ENCODE results near the gene B3GNT8. TPM values are rescaled to one million over a fixed set of nuclear protein-coding genes. Genes with fewer than 3 reads are reported as not detected.
"Not testable (repeated sequence)": the region's sequence is repeated elsewhere in the genome, so short reads cannot be mapped to it uniquely, and the experiment has no call there.

The B3GNT8 gene, protein sequence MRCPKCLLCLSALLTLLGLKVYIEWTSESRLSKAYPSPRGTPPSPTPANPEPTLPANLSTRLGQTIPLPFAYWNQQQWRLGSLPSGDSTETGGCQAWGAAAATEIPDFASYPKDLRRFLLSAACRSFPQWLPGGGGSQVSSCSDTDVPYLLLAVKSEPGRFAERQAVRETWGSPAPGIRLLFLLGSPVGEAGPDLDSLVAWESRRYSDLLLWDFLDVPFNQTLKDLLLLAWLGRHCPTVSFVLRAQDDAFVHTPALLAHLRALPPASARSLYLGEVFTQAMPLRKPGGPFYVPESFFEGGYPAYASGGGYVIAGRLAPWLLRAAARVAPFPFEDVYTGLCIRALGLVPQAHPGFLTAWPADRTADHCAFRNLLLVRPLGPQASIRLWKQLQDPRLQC
- 1 to 10 TPM in 10 of 12 donors, under 1 TPM in 1, not detected in 1; 0.75 to 7.7 (median 2.1) TPM for polyA plus RNA-seq (ENCODE audit: insufficient read length in 12 of 12)
- long read RNA-seq, donor 1, partial matches to known transcripts, result 23 of 27 reads
- long read RNA-seq, donor 1, other reads (novel, unspliced or antisense), result 0 of 27 reads
- long read RNA-seq, donor 2, result 0 reads
- long read RNA-seq, donor 3, result 0 reads
- long read RNA-seq, donor 4, result 0 reads
- long read RNA-seq, donor 5, result 0 reads
- long read RNA-seq, donor 6, partial matches to known transcripts, result 10 of 10 reads
- long read RNA-seq, donor 6, other reads (novel, unspliced or antisense), result 0 of 10 reads
- long read RNA-seq, donor 7, result 0 reads
- long read RNA-seq, donor 8, result 0 reads
- long read RNA-seq, donor 9, result 0 reads
- long read RNA-seq, donor 10, result 0 reads
- long read RNA-seq, donor 11, result 0 reads

DNA sequence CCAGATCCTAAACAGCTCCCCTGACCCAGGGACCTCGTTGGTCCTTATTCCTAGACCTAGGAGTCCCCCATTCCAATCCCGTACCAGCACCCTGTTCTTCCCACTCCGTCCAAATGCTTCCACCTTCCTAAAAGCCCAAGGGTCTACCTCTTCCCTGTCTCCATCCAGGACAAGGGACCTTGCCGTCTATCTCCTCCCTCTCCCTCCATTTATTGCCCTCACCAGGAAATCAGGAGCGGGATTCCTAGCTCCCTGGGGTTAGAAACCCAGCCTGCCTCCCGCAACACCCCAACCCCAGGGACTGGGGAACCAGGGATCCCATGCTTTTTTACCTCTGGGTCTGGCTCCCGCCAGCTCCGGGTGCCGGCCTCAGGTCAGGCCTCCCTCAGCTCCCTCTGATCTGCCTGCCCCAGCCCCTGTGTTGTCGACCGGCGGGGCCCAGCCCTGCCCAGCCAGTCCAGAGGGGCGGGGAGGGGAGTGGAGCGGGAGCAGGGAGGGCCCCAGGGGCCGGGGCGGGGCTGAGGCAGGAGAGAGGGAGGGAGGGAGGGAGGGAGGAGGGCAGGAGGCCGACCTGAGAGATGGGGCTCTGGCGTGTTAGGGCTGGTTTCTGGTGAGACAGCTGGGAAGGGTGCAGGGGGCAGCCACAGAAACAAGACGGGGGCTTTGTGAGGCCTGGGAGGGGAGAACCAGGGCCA lies at the start of gene B3GNT8:
Gene B3GNT8 (minus strand): TSS at position 423 of the 695 bp plus-strand sequence. CDS start 596 bp downstream, outside the sequence.
- DNase-seq, result peak; percentile 63

DNA sequence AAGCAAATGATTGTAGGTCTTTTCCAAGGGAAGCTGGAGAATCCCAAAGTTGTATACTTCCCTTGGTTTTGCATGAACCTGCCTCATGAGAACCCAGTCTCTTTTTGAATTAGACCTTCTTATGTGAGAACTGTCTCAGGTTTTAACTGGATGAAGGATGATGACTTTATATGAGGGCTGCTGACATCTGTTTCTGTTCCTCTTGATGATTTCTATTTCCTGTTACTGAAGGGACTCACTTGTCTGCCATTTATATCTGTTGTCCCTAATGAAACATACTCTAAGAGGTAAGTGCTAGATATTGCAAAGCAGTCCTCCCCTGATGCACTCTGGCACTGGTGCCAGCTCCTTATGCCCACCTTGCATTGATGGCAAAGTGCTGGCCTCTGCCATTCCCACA lies 49.4 kb upstream of the B3GNT8 start:
- DNase-seq, result no peak

DNA sequence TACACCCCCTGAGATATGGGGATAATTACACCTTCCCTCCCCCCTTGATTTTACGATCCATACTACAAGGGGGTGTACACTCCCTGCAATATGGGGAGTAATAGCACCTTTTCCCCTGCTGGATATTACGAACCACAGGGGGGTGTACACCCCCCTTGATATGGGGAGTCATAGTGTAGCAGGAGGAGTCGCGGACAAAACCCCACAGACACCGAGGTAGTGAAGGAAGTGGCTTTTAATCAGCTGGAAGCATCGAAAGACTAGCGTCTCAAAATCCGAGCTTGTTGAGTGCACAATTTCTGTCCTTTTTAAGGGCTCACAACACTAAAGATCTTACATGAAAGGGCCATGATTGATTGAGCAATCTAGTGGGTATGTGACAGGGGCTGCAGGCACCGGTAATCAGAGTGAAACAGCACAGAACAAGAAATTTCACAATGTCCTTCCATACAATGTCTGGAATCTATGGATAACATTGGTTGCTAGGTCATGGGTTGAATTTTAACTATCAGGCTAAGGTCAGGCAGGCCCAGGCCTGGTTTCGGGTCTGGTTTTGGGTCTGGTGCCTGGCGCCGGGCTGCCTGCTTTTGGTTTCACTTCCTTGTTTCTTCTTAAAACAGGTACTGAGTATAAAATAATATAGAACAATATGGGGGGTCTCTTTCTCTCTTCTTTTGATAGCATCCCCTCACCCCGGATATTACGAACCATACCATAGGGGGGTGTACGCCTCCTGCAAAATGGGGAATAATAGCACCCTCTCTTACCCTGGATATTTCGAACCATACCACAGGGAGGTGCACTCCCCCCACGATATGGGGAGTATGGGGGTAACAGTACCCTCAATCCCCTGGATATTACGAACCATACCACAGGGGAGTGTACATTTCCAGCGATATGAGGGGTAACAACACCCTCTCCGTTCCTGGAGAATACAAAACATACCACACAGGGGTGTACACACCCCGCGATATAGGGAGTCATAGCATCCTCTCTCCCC lies 36.4 kb upstream of the B3GNT8 start:
- not testable (repeated sequence) for DNase-seq

DNA sequence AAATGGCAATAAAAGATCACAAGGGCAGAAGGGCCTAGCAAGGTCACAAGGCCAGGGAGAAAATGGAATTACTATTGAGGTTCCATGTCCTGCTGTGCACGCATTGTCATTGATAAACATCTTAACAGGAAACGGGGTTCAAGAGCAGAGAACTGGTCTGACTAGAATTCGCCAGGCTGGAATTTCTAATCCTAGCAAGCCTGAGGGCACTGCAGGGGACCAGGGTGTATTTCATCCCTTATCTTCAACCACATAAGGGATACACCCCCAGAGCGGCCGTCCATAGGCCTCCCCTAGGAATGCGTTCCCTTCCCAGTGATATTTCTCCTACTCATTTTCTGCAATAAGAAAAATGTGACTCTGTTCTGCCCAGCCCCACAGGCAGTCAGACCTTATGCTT lies 35.3 kb upstream of the B3GNT8 start:
- no peak for DNase-seq

DNA sequence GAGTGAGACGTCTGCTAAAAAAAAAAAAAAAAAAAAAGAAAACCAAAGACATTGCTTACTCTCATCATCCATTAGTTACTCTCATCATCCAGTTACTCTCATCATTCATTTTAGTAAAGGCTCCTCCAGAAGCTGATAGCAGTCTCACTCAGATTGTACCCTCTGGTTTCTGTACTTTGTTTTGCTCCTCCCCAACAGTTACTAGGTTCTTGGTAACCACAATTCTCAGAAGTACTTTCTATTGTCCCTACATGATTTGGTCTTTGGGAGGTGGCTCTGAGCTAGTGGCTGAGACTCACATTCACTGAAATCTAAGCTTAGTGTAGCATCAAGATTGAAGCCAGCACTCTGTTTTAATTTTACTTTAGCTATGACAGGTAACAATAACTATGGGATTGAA lies 30.1 kb upstream of the B3GNT8 start:
- DNase-seq, result no peak

DNA sequence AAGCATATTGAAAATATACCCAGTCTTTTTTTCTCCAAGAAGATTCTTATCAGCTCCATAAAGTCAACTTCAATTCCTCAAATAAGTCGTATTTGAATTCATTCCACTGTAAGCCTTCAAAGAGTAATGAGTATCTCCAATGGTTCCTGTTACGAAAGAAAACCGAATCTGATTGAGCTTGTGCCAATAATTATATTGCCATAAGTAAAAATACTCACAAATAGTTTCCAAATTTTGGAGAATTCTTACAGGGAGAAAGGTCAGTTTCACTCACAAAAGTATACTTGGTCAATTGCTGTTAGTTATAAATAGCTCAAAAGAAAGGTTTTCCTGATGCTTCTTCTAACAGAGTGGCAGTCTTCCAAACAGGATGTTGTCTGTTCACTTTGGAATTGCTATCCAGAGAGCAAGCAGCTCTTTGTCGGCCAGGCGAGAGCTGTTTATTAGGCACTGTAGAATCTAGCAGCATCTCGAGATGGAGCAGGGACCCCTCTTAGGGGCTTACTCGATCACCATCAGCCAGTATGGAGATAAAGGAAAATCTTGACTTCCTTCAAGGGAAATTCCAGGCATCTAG lies 29.3 kb upstream of the B3GNT8 start:
- DNase-seq, result peak; percentile 32

DNA sequence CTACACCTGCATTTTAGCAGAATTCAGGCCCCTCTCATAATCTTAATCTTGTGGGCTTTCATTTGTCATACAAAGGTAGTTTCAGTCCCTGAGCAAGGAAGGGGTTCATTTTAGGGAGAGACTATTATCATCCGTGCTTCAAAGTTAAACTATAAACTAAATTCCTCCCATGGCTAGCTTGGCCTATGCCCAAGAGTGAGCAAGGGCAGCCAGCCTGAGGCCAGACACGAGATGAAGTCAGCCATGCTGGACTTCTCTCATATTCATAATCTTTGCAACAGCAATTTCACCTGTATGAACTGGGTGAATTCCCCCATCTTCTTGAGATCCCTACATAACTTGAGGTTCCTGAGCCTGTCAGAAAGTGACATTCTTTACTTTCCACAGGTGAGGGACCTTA lies 28.8 kb upstream of the B3GNT8 start:
- no peak for DNase-seq

DNA sequence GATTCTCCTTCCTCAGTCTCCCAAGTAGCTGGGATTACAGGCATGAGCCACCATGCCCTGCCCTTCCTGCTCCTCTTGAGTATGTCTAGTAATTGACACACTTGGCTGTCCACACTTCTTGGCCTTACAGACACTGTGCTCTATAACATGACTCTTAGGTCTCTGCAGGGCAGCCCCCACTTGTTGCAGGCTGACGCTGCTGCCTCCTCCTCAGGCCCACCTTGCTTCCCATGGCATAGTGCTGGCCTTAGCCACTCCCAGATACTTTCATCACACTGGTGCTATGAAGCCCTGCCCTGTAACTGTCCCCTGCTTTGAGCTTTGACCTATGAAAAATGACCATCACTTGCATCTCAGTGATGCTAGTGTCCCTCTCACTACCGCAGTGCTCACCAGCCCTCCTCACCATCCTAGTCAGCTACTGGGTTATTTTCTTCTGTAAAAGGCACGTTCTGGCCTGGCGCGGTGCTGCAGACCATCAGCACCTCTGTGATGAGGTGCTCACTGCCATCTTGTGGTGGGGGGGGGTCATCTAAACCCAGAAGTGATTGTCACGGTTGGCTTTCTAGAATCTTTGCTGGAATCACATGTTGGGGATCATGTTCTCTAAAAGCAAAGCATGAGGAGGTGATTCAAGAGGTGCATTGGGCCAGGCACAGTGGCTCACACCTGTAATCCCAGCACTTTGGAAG lies 25.6 kb upstream of the B3GNT8 start:
- no peak for DNase-seq

DNA sequence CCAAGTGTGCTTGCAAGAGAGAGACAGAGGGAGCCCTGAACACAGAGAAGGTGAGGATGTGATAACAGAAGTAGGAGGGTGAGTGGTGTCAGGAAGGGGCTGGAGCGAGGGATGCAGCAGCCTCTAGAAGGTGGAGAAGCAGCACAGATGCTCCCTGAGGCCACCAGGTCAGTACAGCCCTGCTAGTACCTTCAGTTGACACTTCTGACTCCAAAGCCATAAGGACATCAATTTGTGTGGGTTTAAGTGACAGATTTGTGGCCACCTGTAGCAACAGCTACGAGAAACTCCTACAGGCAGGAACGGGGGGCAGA lies 22.6 kb upstream of the B3GNT8 start:
- DNase-seq, result no peak

DNA sequence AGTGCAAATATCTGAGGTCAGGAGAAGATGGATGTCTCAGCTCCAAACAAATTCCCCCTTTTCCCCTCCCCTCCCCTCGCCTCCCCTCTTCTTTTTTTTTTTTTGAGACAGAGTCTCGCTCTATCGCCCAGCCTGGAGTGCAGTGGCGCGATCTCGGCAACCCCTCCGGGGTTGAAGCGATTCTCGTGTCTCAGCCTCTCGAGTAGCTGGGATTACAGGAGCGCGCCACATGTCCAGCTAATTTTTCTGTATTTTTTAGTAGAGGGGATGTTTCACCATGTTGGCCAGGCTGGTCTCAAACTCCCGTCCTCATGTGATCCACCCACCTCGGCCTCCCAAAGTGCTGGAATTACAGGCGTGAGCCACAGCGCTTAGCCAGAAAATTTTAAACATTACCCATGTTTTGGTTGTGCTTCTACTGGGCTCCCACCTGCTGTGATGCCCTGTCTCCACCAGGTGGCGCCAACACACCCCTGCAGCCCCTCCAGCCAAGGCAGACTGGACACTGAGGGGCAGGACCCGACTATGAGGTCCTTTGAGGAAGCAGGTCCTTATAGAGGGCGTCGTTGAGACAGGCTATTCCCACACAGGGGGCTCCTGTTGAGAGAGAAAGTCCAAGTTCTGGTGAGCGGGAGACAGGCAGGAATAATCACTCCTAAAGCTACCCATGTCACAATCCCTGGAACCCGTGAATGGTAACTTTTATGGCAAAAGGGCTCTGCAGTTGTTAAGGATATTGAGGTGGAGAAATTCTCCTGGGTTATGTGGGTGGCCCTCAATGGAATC lies 22.1 kb upstream of the B3GNT8 start:
- peak; percentile 69 for DNase-seq

DNA sequence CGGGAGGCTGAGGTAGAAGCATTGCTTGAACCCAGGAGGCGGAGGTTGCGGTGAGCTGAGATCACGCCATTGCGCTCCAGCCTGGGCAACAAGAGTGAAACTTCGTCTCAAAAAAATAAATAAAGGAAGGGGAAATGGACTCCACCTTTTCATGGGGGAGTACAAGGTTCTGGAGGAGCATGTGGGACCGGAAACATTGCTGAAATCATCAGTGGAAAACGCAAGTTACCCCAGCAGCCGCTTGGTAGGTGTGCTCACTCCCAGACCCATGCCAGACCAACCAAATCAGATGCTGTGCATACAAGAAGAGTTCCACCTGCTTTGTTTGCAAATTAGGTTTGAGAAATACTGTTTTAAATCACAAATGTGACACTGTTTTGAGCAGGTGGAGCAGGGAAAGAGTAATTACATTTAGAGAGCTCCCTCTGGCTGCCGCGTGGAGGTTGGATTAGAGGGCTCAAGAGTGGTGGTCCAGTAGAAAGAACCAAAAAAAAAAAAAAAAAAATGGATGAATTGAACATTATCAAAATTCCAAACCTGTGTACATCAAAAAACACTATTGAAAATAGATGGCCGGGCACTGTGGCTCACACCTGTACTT lies 20.7 kb upstream of the B3GNT8 start:
- DNase-seq, result no peak

DNA sequence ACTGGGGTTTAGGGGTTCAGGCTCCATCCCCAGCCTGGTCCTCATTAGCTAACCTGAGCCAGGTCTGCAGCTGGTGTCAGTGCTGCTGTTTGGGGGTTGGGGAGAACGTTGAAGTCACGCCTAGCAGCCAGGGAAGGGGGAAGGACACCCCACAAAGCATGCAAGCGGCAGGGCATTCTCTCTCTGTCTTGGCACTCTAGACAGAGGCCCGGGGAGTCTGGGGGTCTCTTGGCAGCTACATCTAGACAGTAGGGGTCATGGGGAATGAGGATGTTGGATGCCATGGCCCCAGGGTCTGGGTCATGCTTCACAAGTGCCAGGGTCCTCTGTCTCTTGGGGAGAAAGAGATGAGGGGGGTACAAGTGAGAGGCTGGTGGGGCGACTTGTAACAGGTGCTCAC lies 18.4 kb upstream of the B3GNT8 start:
- DNase-seq, result no peak

DNA sequence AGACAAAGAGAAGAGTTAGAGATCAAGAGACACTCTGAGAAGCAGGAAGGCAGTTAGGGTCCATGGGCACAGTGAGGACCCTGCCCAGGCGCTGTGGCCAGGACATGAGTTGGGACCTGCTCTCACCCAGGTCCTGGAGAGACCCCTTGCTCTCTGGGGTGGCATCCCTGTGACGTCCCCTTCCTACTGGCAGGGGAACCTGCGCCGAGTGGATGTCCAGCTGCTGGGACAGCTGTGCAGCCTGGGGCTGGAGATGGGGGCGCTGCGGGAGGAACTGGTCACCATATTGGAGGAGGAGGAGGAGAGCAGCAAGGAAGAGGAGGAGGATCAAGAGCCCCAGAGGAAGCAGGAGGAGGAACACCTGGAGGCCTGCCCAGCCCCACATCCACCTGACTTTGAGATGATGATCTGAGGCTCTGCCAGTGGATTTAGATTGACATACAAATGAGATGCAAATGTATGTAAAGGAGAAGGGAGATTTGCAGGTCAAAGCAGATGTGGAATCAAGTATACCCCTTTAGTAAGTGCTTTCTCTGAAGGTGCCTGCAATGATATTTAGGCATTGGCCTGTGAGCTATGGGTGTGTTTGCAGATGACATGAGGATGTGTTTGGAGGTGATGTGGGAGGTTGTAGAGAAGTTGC lies 16.8 kb upstream of the B3GNT8 start:
- no peak for DNase-seq

DNA sequence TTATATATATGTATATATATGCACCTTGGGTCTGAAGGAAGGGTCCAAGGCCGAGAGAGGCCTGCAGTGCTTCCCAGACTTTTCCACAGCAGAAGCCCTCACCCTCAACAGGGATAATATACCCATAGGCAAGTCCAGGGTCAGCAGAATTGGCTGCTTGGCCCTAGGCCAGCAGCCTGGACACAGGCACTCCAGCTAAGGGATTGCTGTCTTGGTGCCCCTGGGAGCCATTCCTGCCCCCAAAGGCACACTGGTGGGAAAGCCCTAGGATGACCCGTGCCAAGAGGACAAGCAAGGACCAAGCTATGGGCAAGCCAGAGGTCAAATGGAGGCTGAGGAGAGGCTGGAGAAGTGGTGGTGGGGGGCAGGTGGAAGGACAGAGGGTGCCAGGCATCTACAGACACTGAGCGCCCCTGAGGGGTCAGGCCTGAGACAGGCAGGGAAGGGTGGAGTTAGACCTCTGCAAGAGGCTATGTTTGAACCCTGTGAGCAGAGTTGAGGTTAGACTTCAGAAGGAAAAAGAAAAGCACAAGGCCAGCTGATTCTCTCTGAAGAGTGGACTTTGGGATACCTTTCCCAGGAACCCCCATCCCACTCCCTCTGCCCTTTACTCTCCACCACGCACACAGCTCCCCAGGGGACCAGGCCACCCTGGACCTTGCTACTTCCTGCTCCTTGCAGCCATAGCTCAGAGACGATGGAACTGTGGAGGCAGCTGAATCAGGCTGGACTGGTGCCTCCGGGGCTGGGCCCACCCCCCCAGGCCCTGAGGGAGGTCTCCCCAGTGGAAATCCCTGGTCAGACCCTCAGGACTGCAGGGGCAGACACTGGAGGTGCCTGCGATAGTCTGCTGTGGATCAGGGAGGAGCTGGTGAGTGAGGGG lies 15.5 kb upstream of the B3GNT8 start, which contains the start of gene ERICH4:
Gene ERICH4 (plus strand): TSS at position 684 of the 883 bp plus-strand sequence. CDS start 14 bp downstream, at position 698.
- DNase-seq, result no peak

DNA sequence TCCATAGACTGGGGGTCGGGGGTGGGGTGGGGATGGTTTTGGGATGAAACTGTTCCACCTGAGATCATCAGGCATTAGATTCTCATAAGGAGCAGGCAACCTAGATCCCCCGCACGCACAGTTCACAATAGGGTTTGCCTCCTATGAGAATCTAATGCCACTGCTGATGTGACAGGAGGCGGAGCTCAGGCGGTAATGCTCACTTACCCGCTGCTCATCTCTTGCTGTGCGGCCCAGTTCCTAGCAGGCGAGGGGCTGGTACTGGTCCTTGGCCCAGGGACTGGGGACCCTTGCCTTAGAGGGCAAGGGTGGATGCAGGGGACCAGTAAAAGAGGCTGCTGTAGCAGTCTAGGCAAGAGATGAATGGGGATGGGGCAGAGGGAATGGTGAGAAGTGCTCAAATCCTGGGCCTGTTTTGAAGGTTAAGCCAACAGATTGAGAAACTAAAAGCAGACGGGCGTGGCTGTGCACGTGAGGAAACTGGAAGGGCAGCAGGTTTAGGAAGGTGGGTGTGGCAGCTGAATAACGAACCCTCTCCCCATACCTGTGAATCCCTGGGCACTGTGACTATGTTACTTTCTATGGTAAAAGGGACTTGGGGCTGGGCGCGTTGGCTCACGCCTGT lies 14.3 kb upstream of the B3GNT8 start:
- no peak for DNase-seq

DNA sequence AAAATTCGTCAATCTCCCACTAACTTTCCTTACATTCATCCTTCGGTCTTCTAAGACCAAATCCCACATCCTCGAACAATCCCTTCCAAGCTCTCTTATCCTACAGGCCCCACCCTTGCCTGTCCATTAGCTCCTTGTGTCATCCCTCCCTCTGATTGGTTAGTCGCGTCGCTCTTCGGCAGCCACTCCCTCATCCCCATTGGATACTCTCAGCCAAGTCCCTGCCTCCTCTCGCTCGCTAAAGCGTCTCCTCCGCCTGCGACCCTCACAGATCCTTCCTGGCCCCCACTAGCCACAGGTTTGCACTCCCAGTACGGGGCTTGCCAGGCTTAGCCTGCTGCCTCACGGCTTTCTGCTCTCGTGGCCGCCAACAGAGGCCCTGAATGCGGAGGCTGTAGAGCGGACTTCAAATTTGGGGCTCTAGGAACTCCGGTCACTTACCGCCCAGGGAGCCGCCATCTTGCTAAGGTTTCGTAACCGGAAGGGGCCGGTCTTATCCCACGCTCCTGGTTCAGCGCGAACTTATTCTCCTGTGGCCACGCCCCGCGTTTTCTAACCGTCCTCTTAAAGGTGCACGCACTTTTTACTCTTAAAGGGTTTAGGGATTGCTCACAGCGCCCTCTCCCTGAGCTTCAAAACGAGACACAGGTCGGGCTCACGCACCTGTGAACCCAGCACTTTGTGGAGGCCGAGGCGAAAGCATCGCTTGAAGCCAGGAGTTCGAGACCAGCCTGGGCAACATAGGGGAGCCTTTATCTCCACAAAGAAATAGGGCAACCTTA lies 12.5 kb upstream of the B3GNT8 start, which contains the start of gene DMAC2:
Gene DMAC2 (minus strand): TSS at position 472 of the 782 bp plus-strand sequence. CDS start 13 bp downstream, at position 459.
- peak; percentile 97 for DNase-seq
